SKM-1 (cell line): Measurements from ENCODE around the gene EPS8L2.

Source experiments
- DNase-seq: peaks from one replicate; lab custom pipeline; 2025; ENCODE audit not compliant: unreplicated experiment; lab: John Stamatoyannopoulos, UW

The EPS8L2 gene

DNA sequence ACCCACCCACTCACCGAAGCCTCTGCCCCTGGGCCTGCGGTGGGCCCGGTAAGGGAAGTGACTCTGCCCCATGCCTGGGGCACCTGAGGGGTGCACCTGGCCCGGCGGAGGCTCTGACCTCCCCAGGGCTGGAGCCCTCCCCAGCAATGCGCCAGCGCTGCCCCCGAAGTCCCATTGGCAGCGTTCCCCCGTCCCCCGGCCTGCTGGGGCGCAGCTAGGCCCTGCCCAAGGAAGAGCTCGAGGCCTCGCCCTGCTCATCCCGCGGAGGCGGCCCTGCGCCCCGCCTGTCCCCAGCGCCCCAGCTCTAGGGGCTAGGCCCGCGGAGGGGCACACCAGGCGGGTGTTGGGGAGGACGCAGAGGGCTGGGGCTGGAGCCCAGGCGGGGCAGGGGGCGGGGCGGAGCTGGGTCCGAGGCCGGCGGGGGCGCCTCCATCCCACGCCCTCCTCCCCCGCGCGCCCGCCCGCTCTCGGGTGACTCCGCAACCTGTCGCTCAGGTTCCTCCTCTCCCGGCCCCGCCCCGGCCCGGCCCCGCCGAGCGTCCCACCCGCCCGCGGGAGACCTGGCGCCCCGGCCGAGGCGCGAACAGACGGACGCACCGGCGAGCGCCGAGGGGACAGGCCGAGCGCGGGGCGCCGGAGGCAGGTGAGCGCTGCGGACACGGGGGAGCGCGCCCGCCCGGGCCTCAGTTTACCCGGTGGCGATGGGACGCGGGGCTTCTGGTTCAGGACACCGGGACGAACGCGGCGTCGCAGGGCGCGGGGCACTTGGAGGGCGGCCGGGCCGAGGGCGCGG lies at the start of gene EPS8L2:
EPS8L2 (plus strand) TSS at position 586 of the 793 bp plus-strand sequence. CDS start 3,177 bp downstream, outside the sequence.
- DNase-seq, result no peak

- DNase-seq, result no peak
These were observed 49.6 kb upstream of the EPS8L2 start for GRCh38 chr11:656426-656825.

GRCh38 chr11:656866-657265 lies 49.2 kb upstream of the EPS8L2 start:
- DNase-seq, result no peak

- DNase-seq, result no peak
These were observed 48.3 kb upstream of the EPS8L2 start for GRCh38 chr11:657691-658126.

DNA sequence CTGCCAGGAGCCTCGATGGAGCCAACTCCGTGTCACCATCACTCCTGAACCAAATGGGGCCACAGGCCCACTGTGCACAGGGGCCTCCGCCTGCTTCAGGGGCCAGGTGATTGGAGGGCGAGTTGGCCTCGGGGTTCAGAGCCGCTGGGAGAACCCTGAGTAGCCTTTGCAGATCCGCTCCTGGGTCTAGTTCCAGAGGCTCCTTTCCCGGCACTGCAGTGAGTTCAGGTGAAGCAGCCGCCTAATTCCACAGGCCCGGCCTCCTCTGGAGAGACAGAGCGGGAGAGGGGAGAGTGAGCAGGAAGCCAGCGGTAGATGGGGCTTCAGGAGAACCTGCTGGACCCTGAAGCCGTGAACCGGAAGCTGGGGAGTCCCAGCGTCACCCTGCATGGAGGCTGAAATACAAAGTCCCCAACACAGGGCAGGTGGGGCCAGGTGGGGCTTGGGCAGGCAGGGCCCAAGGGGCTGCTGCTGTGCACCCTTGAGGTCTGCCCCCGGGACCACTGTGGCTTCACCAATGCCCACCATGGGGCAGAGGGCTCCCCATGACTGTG lies 46.4 kb upstream of the EPS8L2 start:
- DNase-seq, result no peak

- DNase-seq, result no peak
These were observed 45.8 kb upstream of the EPS8L2 start for GRCh38 chr11:660281-660680.

- no peak for DNase-seq
These were observed 45.2 kb upstream of the EPS8L2 start for GRCh38 chr11:660681-661444.

GRCh38 chr11:662689-663274 lies 43.2 kb upstream of the EPS8L2 start:
- DNase-seq, result no peak

DNA sequence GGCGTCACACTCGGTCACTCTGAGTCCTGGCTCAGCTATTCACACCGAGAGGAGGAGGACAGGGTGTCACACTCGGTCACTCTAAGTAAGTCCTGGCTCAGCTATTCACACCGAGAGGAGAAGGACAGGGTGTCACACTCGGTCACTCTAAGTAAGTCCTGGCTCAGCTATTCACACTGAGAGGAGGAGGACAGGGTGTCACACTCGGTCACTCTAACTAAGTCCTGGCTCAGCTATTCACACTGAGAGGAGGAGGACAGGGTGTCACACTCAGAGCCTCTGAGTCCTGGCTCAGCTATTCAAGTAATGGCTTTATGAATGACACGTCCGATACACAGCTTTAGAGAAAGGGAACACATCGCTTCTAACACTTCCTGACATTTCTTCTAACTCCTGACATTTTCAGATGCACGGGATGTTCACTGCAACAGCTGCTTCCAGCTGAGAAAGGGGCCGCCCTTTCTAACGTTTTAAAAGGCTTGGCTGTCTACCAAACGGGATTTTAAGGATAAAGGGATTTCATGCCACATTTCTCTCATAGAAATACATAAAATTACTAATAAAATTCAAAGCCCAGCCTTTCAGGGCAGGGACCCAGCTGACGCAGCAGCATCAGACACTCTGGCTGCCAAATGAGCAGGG lies 40.8 kb upstream of the EPS8L2 start:
- DNase-seq, result no peak

DNA sequence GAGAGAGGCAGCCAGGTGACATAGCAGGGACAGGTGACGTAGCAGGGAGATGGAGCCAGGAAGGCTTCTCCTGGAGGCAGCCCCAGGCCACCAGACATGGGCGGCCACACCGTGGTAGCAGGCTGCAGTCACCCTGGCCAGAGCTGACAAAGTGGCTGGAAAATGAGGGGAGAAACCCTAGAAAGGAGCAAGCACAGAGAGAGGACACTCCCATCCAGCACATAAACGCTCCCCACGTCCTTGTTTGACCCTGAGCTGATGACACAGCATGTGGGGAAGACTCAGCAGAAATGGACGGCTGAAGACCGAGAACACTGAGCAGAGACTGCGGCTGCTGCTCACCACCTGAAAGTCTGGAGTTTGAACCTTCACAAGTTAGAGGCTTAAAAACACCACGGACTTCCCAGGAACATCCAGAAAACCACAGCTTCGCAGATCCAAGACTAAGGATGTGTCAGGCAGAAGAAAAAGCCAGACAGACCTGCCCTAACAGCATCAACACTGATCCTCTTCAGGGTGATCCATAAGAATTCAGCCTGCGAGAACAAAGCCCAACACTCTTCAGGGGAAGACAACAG lies 40.2 kb upstream of the EPS8L2 start:
- no peak for DNase-seq

GRCh38 chr11:673866-674265 lies 32.2 kb upstream of the EPS8L2 start:
- DNase-seq, result no peak

- no peak for DNase-seq
These were observed 31.6 kb upstream of the EPS8L2 start for GRCh38 chr11:674406-674805.

DNA sequence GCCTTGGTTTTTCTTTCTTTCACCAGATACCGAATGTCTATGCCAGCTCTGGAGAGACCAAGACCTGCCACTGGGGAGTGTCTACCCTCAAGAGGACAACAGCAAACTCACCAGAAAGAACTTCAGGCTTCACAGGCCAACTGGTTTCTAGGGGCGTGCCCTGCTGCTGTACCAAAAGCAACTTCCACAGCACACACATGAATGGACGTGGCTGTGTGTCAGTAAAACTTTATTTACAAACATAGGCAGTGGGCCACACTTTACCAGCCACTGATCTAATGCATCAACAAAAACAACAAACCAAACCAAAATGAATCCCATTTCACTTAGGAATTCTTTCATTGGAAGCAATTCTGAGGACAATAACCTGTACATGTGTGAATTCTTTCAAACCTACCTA lies 27.7 kb upstream of the EPS8L2 start:
- no peak for DNase-seq

GRCh38 chr11:679271-680207 lies 26.5 kb upstream of the EPS8L2 start:
- no peak for DNase-seq

- DNase-seq, result no peak
These were observed 25.6 kb upstream of the EPS8L2 start for GRCh38 chr11:680476-680875.

- DNase-seq, result no peak
These were observed 25.1 kb upstream of the EPS8L2 start for GRCh38 chr11:680970-681369.

DNA sequence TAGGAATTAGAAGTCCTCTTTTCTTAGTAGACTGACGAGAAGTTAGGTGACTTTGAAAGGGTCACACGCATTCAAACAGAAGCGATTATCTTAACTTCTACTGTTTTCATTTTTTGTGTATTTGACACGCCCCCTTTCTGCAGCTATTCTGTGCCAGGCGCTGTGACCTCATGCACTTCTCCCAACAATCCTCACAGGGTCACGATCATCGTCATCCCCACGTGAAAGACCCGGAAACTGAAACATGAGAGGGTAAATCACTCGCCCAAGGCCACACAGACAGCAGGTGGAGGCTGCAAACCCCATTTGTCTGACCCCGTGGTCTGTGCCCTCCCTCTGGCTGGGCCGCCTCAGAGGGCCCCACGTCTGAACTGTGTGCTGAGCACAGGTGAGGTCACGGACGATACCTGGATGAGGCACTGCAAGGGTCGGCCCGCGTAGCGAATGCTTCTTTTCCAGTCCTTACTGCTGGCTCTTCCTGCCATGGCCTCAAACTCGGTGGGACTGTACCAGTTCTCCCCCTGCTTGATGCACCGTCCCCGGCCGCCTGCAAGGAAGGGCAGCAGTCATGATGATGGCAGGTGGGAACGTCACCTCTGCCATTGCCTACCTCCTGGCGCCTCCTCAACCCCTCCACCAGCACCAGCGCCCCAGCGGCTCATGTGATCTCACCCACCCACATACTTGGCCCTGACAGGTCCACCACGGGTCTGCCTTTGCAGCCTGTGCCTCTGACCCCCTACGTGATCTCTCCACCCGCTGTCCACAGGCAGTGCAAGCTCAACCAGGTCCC lies 19.4 kb upstream of the EPS8L2 start:
- DNase-seq, result no peak

- DNase-seq, result no peak
These were observed 18.3 kb upstream of the EPS8L2 start for GRCh38 chr11:687751-688150.

GRCh38 chr11:688681-689080 lies 17.4 kb upstream of the EPS8L2 start:
- DNase-seq, result no peak
